Measurements from ENCODE around the gene C16orf74. TPM values are rescaled to one million over a fixed set of nuclear protein-coding genes. Genes with fewer than 3 reads are reported as not detected.

C16orf74 gene
- total RNA-seq, 1 donor from 2014 or later: 33.6 TPM

DNA sequence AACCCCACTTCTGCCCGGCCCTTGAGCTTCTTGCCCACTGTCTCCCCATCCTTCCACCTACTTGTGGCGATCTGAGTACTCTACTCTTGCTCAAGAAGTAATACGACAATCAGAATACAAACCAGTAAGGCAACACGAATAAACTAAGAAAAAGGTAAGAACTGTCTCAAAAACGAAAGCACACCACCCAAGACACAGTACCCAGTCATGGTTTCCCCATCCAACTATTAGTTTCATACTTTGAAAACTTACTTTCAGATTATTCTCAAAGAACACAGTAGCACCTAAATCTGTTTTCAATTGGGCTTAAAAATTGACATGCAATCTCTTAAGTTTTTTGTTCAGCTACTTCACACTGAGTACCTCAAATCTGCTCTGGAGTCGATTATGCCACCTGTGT lies 76.1 kb downstream of the C16orf74 start:
- no peak for DNase-seq (ENCODE audit: low spot score)

DNA sequence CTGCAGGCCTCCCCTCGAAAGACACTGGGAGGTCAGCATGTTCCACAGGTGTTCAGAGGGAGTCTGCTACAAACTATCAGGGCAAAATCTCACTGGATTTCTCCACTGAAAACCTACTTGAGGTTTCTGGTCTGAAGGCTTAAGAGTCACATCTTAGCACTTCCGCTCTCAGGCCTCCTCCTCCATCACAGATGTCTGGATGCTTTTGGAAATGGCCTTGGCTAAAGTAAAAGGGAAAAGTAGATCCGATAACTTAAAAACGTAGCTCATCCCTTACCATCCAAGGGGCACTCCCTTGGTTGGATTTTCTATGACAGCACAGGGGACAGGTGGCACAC lies 76.5 kb downstream of the C16orf74 start:
- no peak for DNase-seq (ENCODE audit: low spot score)

DNA sequence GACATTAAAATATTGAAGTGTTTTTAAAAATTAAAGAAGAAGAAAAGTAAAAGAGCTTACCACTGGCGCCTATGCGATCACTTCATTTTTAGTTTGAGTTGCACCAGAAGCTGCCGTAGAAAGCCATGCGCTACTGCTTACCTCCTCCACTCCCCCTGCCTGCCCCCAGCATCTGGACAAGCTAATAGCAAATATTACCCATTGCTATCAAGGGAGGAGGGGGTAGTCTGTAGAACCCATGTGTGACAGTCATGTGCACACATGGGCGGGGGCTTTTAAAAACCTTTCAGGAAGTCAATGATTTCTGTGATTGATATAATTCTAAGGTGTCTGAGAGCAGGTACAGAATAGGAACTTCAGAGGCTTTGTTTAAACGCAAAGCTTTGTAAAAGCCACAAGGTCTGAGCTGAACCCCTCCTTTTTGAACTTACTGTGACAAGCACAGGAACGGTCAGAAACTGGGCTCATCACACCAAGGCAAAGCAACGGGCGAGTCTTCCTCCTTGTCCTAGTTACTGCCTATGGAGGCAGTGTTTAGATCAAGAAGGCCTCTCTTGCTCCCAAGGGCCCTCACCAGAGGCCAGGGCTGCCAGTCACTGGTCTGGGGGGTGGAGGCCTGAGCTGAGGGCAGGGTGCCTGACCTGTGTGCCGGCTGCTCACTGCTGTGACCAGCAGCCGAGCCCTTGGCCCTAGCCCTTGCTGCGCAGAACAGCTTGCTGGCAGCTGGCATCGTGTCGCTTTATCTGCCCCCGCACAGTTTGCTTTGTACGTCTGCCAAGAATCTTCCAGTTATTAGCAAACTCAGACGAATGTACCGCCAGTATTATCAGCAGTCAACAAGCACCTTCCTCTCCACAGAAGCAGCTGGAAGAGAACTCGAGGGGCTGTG lies 77.1 kb downstream of the C16orf74 start:
- DNase-seq (ENCODE audit: low spot score): no peak

DNA sequence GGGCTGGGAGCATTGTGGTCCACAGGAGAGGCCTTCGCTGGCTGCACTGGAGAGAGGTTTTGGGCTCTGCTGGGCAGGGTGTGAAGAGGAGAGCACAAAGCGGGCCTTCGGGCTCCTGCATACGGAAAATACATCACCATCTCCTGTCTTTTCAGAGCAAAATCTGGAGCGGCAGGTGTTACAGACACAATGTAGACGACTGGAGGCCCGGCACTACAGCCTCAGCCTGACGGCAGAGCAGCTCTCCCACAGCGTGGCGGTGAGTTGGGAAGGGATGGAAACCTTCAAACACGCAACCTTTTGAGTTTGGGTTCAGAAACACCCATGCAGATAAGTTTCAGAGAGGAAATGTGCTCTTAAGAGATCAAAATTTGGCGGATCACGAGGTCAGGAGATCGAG lies 80.1 kb downstream of the C16orf74 start:
- no peak for DNase-seq (ENCODE audit: low spot score)

DNA sequence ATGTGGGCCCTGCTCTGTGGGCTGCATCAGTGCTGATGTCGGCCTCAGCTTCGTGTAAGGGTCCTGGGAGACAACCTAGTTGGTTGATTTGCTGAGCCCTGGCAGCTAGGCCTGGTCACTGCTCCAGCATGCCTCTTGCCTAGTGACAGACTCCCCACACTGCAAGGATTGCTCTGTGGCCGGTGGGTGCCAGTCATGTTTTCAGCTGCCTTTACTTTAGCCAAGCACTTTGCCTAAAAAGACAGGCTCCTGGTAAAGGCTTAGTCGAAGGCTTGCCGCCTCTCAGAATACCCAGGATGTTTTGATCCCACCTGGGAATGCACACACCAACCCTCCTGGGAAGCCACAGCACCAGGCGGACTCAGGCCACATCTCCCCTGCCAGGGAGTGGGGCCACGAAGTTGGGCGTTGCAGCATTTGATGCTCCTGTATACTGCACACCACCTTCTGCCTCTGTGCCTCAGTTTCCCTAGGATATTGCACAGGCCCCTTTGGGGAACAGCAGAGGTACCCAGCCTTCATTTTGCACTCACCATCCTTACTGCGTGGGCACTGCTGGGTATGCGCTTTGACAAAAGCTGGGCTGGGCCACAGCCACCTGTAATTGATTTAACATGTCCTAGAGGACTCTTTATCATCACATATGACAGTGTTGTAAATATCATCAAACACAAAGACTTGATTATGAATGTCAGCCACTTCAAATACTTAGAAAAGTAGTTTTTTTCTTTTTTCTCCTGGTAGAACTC lies 82.0 kb downstream of the C16orf74 start:
- no peak for DNase-seq (ENCODE audit: low spot score)

DNA sequence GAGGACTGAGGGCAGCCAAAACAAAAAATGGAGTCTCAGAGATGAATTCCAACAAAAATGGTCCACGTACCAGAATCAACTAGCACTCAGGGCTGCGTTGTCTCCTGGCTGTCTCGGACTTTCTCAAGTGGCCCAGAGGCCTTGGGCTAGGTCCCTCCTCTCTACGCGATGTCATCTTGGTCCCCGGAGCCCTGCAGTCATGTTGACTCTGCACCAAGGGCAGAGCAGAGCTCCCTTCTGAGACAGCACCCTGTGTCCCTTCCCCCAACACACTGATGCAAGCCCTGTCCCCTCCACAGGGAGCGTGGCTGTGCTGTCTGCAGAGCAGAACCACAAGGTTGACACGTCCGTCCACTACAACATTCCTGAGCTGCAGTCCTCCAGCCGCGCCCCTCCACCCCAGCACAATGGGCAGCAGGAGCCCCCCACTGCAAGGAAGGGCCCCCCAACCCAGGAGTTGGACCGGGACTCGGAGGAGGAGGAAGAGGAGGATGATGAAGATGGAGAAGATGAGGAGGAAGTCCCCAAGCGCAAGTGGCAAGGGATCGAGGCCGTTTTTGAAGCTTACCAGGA lies 83.0 kb downstream of the C16orf74 start:
- DNase-seq (ENCODE audit: low spot score): no peak

DNA sequence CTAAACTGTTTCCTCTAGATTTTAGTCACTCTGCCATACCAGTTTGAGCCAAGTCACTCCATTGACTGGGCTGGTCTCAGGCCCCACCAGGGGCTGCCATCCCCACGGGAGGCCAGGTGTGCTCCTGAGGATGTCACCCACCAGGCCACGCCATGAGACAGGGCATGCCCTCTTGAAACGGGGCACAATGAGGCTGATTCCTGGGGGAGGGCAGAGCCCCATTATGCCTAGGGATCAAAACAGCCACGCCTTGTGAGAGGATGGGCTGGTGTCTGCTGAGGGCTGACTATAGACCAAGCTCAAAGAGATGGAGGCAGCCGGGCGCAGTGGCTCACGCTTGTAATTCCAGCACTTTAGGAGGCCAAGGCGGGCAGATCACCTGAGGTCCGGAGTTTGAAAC lies 83.6 kb downstream of the C16orf74 start:
- no peak for DNase-seq (ENCODE audit: low spot score)

DNA sequence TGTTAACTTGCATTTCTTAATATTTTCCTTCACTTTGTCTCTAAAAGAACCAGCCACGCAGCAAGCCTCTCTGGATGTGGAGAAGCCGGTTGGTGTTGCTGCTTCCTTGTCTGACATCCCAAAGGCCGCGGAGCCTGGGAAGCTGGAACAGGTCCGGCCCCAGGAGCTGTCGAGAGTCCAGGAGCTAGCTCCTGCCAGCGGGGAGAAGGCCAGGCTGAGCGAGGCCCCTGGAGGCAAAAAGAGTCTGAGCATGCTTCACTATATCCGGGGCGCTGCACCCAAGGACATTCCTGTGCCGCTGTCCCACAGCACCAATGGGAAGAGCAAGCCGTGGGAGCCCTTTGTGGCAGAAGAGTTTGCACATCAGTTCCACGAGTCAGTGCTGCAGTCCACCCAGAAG lies 85.0 kb downstream of the C16orf74 start:
- DNase-seq (ENCODE audit: low spot score): no peak

GRCh38 chr16:85665373-85665740 lies 85.5 kb downstream of the C16orf74 start:
- no peak for DNase-seq (ENCODE audit: low spot score)

DNA sequence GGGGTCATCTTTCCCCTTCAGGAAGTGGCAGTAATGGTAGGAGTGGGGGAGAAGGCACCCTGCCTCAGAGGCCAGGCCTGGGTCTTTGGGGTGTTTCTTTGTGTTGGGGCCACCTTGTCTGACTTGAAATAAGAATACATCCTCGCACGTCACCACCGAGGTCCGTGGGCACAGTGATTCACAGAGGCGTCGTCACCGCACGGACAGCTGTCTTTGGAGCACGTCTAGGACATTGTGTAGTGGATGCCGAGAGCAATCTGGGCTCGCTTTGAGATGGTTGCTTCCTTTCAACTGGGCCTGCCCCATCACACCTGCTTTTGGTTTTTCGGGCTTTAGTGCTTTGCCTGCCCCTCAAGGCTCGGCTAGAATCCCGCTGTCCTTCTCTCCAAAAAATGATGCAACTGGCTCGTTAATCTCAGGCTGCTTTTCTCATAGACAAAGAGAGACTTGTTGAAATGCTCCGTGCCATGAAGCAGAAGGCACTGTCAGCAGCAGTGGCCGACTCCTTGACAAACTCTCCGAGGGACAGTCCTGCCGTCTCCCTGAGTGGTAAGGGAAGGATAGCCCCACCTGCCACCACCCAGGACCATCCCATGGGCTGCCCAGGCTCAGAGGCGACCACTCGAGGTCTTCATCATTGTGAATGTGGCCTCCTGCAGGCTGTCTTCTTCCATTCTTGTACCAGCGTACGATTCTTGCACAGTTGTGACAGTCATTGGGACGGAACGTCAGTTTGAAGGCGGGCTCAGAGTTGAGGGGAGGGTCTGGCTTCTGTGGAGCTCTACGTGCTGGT lies 86.1 kb downstream of the C16orf74 start:
- no peak for DNase-seq (ENCODE audit: low spot score)

- DNase-seq (ENCODE audit: low spot score): no peak
Observed at GRCh38 chr16:85663891-85664321, 87.0 kb downstream of the C16orf74 start.

DNA sequence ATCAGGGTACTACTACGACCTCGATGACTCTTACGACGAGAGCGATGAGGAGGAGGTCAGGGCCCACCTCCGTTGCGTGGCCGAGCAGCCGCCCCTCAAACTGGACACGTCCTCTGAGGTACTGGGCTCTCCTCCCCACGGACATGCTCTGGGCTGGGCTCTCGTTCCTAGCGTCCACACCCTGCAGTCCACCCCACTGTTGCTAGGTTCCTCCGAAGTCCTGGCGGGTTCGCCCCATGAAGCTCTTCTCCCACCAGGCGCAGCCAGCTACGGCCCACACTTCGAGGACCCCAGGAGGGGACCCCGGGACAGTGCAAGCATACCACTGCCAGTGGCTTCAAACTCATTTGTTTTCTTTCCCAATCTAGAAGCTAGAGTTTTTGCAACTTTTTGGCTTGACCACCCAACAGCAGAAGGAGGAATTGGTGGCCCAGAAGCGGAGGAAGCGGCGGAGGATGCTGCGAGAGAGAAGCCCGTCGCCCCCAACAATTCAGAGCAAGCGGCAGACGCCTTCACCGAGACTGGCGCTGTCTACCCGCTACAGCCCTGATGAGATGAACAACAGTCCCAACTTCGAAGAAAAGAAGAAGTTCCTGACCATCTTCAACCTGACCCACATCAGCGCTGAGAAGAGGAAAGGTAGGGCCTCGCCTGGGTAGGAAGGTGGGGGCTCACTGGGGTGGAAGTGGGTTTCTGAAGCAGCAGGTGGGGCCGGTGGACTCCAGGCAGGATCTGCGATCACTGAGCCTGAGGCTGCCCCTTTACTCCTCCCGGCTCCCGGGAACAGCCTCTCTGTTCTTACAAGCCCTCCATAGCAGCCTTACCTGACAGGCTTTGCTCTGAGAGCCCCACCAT lies 87.7 kb downstream of the C16orf74 start:
- no peak for DNase-seq (ENCODE audit: low spot score)

- DNase-seq (ENCODE audit: low spot score): no peak
Observed at GRCh38 chr16:85662482-85662812, 88.4 kb downstream of the C16orf74 start.

DNA sequence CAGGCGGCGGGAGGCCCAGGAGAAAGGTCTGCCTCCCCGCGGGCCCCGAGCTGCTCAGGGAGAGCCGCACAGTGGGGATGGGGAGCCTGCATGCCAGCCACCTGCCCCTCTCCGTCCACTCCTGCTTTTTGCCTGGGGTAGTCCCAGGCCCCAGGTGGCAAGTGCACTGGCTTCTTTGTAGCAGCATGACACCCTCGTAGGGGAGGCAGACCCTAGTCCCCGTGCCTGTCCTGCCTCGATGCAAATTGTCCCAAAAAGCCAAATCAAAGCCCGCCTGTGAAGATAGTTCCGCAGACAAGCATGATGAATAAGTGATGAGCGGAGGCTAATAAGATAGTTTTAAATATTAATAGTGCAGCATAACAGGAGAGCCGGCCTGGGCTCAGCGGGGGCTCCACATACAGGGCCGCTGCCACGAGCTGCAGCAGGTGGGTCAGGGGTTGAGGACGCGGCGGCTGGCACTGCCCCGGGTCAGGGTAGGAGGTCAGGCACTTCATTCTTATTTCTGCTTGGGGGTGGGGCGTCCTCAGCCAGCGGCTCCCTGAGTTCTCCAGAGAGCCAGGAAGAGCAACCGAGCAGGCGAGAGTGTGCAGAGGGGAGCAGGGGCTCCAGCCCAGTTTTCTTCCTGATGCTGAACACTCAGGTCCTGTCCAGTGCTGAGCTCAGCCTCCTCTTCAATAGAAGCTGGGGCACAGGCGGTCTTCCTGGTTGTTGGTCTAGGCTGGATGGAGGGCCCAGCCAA lies 89.0 kb downstream of the C16orf74 start:
- no peak for DNase-seq (ENCODE audit: low spot score)

DNA sequence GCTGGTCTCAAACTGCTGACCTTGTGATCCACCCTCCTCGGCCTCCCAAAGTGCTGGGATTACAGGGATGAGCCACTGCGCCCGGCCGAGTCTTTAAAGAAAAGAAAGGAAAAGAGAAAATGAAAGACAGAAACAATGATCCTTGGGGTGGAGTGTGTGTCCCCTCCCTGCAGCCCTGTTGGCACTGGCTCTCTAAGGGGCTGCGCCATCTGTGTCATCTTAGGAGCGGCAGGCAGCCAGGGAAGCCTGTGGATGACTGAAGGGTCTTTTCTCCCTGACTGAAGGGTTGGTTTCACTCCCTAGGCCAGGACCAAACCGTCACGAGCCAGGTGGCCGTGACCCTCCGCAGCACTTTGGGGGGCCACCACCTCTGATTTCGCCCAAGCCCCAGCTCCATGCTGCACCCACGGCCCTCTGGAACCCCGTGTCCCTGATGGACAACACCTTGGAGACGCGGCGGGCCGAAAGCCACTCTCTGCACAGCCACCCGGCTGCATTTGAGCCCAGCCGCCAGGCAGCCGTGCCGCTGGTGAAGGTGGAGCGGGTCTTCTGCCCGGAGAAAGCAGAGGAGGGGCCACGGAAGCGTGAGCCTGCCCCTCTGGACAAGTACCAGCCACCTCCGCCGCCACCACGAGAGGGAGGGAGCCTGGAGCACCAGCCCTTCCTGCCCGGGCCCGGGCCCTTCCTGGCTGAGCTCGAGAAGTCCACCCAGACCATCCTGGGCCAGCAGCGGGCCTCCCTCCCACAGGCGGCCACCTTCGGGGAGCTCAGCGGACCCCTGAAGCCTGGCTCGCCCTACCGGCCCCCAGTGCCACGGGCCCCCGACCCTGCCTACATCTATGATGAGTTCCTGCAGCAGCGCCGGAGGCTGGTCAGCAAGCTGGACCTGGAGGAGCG lies 89.8 kb downstream of the C16orf74 start:
- DNase-seq (ENCODE audit: low spot score): no peak

DNA sequence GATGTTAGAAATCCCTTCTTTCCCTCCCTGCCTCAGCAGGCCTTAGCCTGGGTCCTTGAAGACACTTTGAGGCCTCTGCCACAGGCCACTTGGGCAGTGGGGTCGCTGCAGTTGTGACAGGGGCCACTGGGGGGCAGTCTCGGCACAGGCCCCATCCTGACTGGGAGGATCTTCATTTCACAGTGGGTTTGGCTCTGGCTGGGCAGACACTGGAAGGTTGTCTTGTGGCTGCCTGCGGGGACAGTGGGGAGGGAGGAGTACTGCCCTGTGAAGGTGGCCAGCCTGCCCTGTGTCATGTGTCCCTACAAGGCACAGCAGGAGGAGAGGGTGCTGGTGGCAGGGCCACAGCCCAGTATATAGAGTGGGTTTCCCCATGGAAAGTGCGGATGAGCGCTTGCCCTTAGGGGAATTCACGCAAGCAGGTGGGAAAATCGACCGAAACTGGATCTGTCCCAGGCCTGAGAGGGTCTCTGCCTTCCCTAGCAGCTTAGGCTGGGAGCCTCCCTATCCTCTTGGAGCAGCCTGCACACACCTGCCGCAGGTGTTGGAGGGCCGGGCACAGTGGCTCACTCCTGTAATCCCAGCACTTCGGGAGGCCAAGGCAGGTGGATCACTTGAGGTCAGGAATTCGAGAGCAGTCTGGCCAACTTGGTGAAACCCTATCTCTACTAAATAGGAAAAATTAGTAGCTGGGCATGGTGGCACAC lies 90.9 kb downstream of the C16orf74 start:
- peak; percentile 73 for DNase-seq (ENCODE audit: low spot score)

DNA sequence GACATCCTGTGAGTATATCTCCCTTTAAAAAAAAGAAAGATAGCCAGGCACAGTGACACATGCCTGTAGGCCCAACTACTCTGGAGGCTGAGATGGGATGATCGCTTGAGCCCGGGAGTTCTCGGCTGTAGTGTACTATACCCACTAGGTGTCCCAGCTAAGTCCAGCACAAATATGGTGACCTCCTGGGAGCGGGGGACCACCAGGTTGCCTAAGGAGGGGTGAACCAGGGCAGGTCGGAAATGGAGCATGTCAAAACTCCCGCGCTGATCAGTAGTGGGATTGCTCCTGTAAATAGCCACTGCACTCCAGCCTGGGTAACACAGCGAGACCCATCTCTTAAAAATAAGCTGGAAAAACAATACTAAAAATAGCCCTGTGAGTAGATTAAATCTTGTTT lies 91.6 kb downstream of the C16orf74 start:
- no peak for DNase-seq (ENCODE audit: low spot score)

GRCh38 chr16:85658504-85659326 lies 92.2 kb downstream of the C16orf74 start:
- DNase-seq (ENCODE audit: low spot score): no peak
